HepG2 (cell line): Measurements from ENCODE around the gene BPIFA1. TPM values are rescaled to one million over a fixed set of nuclear protein-coding genes. Genes with fewer than 3 reads are reported as not detected.

Experiments
- ATF2 ChIP-seq: sonication (generic); formaldehyde crosslinking; IDR thresholded peaks from 2 replicates; pipeline ENCODE4 v1.4.0; 2020; ENCODE audit warnings: missing genetic modification reagents
- CBX5 ChIP-seq: sonication (generic); formaldehyde crosslinking; IDR thresholded peaks from 2 replicates; pipeline ENCODE4 v1.4.0; 2020; ENCODE audit warnings: missing genetic modification reagents, borderline replicate concordance
- CCDC6 ChIP-seq: sonication (generic); formaldehyde crosslinking; IDR thresholded peaks from 2 replicates; pipeline ENCODE4 v1.8.1; 2022; ENCODE audit warnings: mild to moderate bottlenecking, missing genetic modification reagents, moderate library complexity
- ERF ChIP-seq: IDR thresholded peaks from 2 replicates; pipeline ENCODE4 v1.6.1; 2018; ENCODE audit warnings: missing biosample characterization, missing genetic modification reagents
- FOSL1 ChIP-seq: sonication (generic); formaldehyde crosslinking; IDR thresholded peaks from 2 replicates; pipeline ENCODE4 v1.9.0; 2021; ENCODE audit warnings: missing genetic modification reagents, borderline replicate concordance
- FOXA1 ChIP-seq, 2 experiments: fragments of 450-650 bp in 1 of 2; sonication (generic) in 1 of 2; formaldehyde crosslinking in 1 of 2; IDR thresholded peaks; 2 replicates each; pipeline versions ENCODE4 v1.4.0 to v1.6.1; 2016 to 2020; ENCODE audit warnings: missing genetic modification reagents in 1 of 2
- GABPB1 ChIP-seq: IDR thresholded peaks from 2 replicates; pipeline ENCODE4 v1.6.1; 2016; ENCODE audit warnings: mild to moderate bottlenecking, missing genetic modification reagents, moderate library complexity, missing compliant biosample characterization
- NFRKB ChIP-seq: fragments of 450-650 bp; IDR thresholded peaks from 2 replicates; pipeline ENCODE4 v1.6.1; 2017
- RCOR2 ChIP-seq: IDR thresholded peaks from 2 replicates; pipeline ENCODE4 v1.6.1; 2016; ENCODE audit warnings: missing biosample characterization, missing genetic modification reagents
- RORA ChIP-seq: sonication (generic); formaldehyde crosslinking; IDR thresholded peaks from 2 replicates; pipeline ENCODE4 v1.5.0; 2020; ENCODE audit warnings: mild to moderate bottlenecking, missing genetic modification reagents, moderate library complexity
- SNRNP70 ChIP-seq: fragments of 200-400 bp; formaldehyde crosslinking; IDR thresholded peaks from 2 replicates; pipeline ENCODE4 v1.6.1; 2017; ENCODE audit warnings: mild to moderate bottlenecking, low read depth, low read length, moderate library complexity
- SOX13 ChIP-seq, 3 experiments: fragments of 450-650 bp in 1 of 3; sonication (generic) in 1 of 3; formaldehyde crosslinking in 1 of 3; IDR thresholded peaks in 2 of 3; conservative IDR thresholded peaks in 1 of 3; 2 replicates each; pipeline versions ENCODE4 v1.5.0 to v1.6.1; 2016 to 2020; ENCODE audit warnings: antibody characterized with exemption in 1 of 3, mild to moderate bottlenecking in 1 of 3, missing compliant biosample characterization in 1 of 3, missing genetic modification reagents in 1 of 3, moderate library complexity in 1 of 3
- SUZ12 ChIP-seq: fragments of 150-350 bp; IDR thresholded peaks from 2 replicates; pipeline ENCODE4 v1.6.1; 2014; ENCODE audit warnings: low read depth, low read length
- ZNF205 ChIP-seq: IDR thresholded peaks from 2 replicates; pipeline ENCODE4 v1.6.1; 2018; ENCODE audit warnings: missing biosample characterization, missing genetic modification reagents
- ZNF253 ChIP-seq: sonication (generic); formaldehyde crosslinking; IDR thresholded peaks from 2 replicates; pipeline ENCODE4 v1.8.0; 2022; ENCODE audit warnings: mild to moderate bottlenecking, missing genetic modification reagents, borderline replicate concordance
- ZNF317 ChIP-seq: sonication (generic); formaldehyde crosslinking; IDR thresholded peaks from 2 replicates; pipeline ENCODE4 v1.5.0; 2020; ENCODE audit warnings: mild to moderate bottlenecking, missing genetic modification reagents
- ZNF350 ChIP-seq: sonication (generic); formaldehyde crosslinking; IDR thresholded peaks from 2 replicates; pipeline ENCODE4 v1.4.0; 2020; ENCODE audit warnings: mild to moderate bottlenecking, low read depth, missing genetic modification reagents, borderline replicate concordance
- ZNF616 ChIP-seq: sonication (generic); formaldehyde crosslinking; IDR thresholded peaks from 2 replicates; pipeline ENCODE4 v1.5.0; 2020; ENCODE audit warnings: low read depth, mild to moderate bottlenecking, missing genetic modification reagents
- ZNF670 ChIP-seq: sonication (generic); formaldehyde crosslinking; IDR thresholded peaks from 2 replicates; pipeline ENCODE4 v1.8.0; 2022; ENCODE audit warnings: mild to moderate bottlenecking, missing genetic modification reagents, borderline replicate concordance
- ZNF788 ChIP-seq: sonication (generic); formaldehyde crosslinking; IDR thresholded peaks from 2 replicates; pipeline ENCODE4 v1.5.0; 2020; ENCODE audit warnings: mild to moderate bottlenecking, missing genetic modification reagents, borderline replicate concordance
- ZSCAN12 ChIP-seq: sonication (generic); formaldehyde crosslinking; IDR thresholded peaks from 2 replicates; pipeline ENCODE4 v1.9.0; 2021; ENCODE audit warnings: mild to moderate bottlenecking, missing genetic modification reagents
- ZSCAN9 ChIP-seq: IDR thresholded peaks from 2 replicates; pipeline ENCODE4 v1.6.1; 2016; ENCODE audit warnings: borderline replicate concordance
- polyA plus RNA-seq, 8 experiments: library from polyadenylated mRNA; depleted of rRNA in 3 of 8; stranded (reverse) in 7 of 8; unstranded in 1 of 8; fragments of >200 nt; fragmentation: Illumina TruSeq in 4 of 8; extraction: Trizol in 4 of 8; gene quantifications; 2 replicates each; pipeline versions ENCODE4 v1.2.1 to v1.2.3, GENCODE V29; 2011 to 2016; ENCODE audit warnings: low read depth in 4 of 8, missing spikeins in 1 of 8, mixed read lengths in 1 of 8; ENCODE audit not compliant: insufficient read depth in 1 of 8
- total RNA-seq, 5 experiments: library from RNA; depleted of rRNA; stranded (reverse); fragments of >200 nt; fragmentation: Illumina TruSeq; extraction: Trizol; gene quantifications; 2 replicates each; pipeline ENCODE4 v1.2.3, GENCODE V29; 2016; ENCODE audit warnings: low read depth in 1 of 5
- TF ChIP-seq, protein P1 (sequence below): IDR thresholded peaks from 2 replicates; pipeline ENCODE4 v1.6.1; 2012; ENCODE audit warnings: low read length, improper control_type of control experiment
- TF ChIP-seq, protein P2 (sequence below): sonication (generic); formaldehyde crosslinking; IDR thresholded peaks from 2 replicates; pipeline ENCODE4 v1.4.0; 2020; ENCODE audit warnings: mild to moderate bottlenecking, missing genetic modification reagents

BPIFA1 gene
- total and polyA plus RNA-seq, 2 of the 13 experiments (the other 11 are each of a cell fraction or from before 2014, with no cell fraction given), result not detected

GRCh38 chr20:33276303-33277113, 40.7 kb downstream of the BPIFA1 start (continued):
- 0 out of 2 replicates have a peak, but pooled peaks have one; percentile 83 for TF ChIP-seq ZNF350
- TF ChIP-seq GABPB1, result peak; percentile 40; the same call in 1 of the 2 replicates
- peak; percentile 17; the same call in 1 of the 2 replicates for TF ChIP-seq CBX5 (CRISPR knock-in tag)
- peak; percentile 97 for TF ChIP-seq RCOR2 (CRISPR knock-in tag)
- TF ChIP-seq ZNF317, result no peak
- TF ChIP-seq CCDC6 (CRISPR knock-in tag), result no peak
- TF ChIP-seq, protein P1, sequence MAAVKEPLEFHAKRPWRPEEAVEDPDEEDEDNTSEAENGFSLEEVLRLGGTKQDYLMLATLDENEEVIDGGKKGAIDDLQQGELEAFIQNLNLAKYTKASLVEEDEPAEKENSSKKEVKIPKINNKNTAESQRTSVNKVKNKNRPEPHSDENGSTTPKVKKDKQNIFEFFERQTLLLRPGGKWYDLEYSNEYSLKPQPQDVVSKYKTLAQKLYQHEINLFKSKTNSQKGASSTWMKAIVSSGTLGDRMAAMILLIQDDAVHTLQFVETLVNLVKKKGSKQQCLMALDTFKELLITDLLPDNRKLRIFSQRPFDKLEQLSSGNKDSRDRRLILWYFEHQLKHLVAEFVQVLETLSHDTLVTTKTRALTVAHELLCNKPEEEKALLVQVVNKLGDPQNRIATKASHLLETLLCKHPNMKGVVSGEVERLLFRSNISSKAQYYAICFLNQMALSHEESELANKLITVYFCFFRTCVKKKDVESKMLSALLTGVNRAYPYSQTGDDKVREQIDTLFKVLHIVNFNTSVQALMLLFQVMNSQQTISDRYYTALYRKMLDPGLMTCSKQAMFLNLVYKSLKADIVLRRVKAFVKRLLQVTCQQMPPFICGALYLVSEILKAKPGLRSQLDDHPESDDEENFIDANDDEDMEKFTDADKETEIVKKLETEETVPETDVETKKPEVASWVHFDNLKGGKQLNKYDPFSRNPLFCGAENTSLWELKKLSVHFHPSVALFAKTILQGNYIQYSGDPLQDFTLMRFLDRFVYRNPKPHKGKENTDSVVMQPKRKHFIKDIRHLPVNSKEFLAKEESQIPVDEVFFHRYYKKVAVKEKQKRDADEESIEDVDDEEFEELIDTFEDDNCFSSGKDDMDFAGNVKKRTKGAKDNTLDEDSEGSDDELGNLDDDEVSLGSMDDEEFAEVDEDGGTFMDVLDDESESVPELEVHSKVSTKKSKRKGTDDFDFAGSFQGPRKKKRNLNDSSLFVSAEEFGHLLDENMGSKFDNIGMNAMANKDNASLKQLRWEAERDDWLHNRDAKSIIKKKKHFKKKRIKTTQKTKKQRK, result no peak
- TF ChIP-seq, protein P2, sequence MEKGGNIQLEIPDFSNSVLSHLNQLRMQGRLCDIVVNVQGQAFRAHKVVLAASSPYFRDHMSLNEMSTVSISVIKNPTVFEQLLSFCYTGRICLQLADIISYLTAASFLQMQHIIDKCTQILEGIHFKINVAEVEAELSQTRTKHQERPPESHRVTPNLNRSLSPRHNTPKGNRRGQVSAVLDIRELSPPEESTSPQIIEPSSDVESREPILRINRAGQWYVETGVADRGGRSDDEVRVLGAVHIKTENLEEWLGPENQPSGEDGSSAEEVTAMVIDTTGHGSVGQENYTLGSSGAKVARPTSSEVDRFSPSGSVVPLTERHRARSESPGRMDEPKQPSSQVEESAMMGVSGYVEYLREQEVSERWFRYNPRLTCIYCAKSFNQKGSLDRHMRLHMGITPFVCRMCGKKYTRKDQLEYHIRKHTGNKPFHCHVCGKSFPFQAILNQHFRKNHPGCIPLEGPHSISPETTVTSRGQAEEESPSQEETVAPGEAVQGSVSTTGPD (CRISPR knock-in tag), result no peak
- no peak for TF ChIP-seq NFRKB
- TF ChIP-seq SNRNP70, result no peak
- TF ChIP-seq ZNF788 (CRISPR knock-in tag), result peak; percentile 56; the same call in 1 of the 2 replicates
- no peak for TF ChIP-seq ZSCAN12
- no peak for TF ChIP-seq ERF (CRISPR knock-in tag)
- TF ChIP-seq ATF2 (CRISPR knock-in tag), result no peak
- TF ChIP-seq SOX13 (IDR thresholded peaks at IDR 0.05), result no peak
- no peak; a peak in 1 of 4 replicates for TF ChIP-seq SOX13 (CRISPR knock-in tag; conservative IDR thresholded peaks at IDR 0.05 in 1 of 2, IDR thresholded peaks at IDR 0.05 in 1 of 2)
- TF ChIP-seq FOSL1, result no peak
- TF ChIP-seq ZNF616 (CRISPR knock-in tag), result no peak
- no peak for TF ChIP-seq SUZ12
- TF ChIP-seq ZNF670, result no peak
- TF ChIP-seq FOXA1 (IDR thresholded peaks at IDR 0.05), result no peak
- no peak for TF ChIP-seq FOXA1 (CRISPR knock-in tag; IDR thresholded peaks at IDR 0.05)
- TF ChIP-seq ZSCAN9 (CRISPR knock-in tag), result no peak
- no peak for TF ChIP-seq ZNF253 (CRISPR knock-in tag)
- TF ChIP-seq RORA (CRISPR knock-in tag), result no peak
- no peak for TF ChIP-seq ZNF205 (CRISPR knock-in tag)
